HG02884 (cell line): ENCODE results near the gene PACSIN2.

ENCODE experiments used
- ATAC-seq: cut with Tn5 transposase; IDR thresholded peaks from one replicate; pipeline ENCODE4 v1.9.1; 2021; ENCODE audit warnings: mild to moderate bottlenecking, moderate library complexity; ENCODE audit not compliant: unreplicated experiment

PACSIN2 gene

GRCh38 chr22:42889304-42889703 is 125.6 kb downstream of the PACSIN2 start:
- ATAC-seq, result no peak

- no peak for ATAC-seq
These were observed 127.1 kb downstream of the PACSIN2 start for GRCh38 chr22:42887523-42888507.

- no peak for ATAC-seq
These were observed 127.8 kb downstream of the PACSIN2 start for GRCh38 chr22:42887120-42887519.

GRCh38 chr22:42885446-42885845 is 129.5 kb downstream of the PACSIN2 start:
- no peak for ATAC-seq

DNA sequence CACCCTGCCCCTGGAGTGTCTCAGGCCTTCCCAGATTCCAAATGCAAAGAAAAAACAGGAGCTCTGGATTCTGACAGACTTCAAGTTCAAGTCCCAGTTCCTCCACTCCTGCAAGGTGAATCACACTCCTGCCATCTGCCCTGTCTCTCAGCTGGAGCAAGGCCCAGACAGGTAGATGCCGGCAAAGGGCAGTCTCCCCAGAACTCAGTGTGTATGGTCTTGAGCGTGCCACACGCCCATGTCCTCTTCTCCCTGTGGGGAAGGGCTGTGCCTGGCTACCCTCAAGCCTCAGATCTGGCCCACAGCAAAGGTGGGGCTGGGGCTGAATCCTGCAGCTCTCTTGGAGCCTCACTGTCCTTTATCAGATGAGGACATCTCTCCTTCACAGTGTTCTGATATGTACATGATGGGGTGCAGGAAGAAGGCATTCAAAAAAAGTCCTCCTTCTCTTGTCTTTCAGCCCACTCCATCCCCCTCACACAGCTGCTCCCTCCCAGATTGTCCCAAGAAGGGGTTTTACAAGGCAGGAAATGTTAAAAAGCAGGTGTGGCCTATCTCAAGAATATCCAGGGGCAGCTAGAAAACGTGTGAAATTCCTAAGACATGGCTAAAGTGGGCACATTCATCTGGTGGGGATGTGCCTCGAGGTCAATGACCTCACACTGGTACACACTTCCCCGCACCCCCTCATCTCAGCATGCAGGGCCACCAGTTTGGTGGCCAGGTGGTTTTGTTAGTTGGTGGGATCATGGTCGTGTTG is 130.2 kb downstream of the PACSIN2 start:
- no peak for ATAC-seq

GRCh38 chr22:42883970-42884369 is 131.0 kb downstream of the PACSIN2 start:
- ATAC-seq, result no peak

DNA sequence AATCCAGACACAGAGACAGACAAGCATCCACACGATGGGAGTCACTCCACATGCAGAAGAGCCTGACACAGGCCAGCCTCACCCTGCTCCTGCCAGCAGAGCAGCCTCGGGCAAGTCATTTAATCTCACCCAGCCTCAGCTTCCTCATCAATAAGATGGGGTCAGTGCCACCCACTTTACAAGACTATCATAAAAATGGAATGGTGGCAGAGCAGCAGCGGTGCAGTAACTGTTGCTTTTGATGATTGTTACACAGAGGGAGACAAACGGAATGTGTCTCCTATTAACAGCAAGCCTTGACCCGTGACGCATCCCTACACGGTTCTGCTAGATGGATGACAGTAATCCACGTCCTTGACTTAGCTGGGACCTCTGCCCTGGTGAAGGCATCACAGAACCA is 131.8 kb downstream of the PACSIN2 start:
- ATAC-seq, result no peak

- ATAC-seq, result no peak
These were observed 132.8 kb downstream of the PACSIN2 start for GRCh38 chr22:42881982-42882656.

- no peak for ATAC-seq
These were observed 133.7 kb downstream of the PACSIN2 start for GRCh38 chr22:42881298-42881697.

- no peak for ATAC-seq
These were observed 134.1 kb downstream of the PACSIN2 start for GRCh38 chr22:42880815-42881214.

GRCh38 chr22:42879371-42880021 is 135.5 kb downstream of the PACSIN2 start:
- no peak for ATAC-seq

DNA sequence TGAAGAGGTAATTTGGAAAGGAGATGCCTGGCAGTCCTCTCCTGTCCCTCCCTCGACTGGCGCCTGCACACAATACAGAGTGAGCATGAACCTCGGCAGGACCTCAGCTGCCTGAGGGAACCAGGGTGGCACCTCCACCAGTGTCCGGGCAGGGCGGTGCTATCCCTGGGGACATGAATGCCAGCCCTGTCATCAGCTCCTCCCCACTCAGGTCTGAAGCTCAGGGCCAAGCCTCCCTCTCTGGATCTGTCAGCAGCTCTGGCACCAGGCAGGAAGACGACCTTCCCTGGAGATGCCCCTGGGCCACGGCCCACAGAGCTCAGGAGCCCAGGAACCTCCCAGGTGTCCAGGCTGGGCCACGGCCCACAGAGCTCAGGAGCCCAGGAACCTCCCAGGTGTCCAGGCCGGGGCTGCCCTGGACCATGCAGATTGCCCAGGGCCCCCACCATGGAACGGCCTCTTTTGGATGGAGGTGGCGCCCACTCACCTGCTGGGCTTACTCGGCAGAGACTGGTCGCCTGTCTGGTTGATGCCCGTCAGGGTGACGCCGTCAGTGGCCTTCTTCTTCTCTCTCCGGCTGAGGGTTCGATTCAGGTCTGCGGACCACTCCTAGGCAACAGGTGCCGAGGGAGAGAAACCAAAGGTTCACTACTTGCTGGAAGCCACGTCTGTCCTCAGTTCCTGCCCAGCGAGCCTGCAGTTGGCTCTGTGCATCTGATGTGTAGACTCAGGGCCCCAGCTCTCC is 136.2 kb downstream of the PACSIN2 start:
- ATAC-seq, result no peak

GRCh38 chr22:42877597-42878340 is 137.2 kb downstream of the PACSIN2 start:
- no peak for ATAC-seq

GRCh38 chr22:42877158-42877557 is 137.8 kb downstream of the PACSIN2 start:
- no peak for ATAC-seq

DNA sequence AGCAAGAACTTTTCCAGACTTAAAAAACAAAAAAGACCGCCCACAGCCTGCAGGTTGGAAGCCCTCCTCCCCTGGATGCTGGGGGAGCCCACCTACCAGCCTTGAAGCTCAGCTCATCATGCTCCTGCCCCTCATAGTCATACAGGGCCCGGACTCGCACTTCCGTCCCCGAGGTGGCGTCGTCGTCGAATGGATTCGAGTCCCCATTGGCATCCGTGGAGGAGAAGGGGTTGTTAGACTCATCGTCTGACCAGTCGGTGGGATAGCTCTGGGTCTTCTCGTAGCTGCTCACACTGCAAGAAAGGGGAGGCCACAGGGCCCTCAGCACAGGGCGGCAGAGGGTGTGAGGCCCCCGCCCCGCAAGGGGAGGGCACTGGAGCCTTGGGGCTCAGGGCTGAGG is 138.9 kb downstream of the PACSIN2 start:
- no peak for ATAC-seq

DNA sequence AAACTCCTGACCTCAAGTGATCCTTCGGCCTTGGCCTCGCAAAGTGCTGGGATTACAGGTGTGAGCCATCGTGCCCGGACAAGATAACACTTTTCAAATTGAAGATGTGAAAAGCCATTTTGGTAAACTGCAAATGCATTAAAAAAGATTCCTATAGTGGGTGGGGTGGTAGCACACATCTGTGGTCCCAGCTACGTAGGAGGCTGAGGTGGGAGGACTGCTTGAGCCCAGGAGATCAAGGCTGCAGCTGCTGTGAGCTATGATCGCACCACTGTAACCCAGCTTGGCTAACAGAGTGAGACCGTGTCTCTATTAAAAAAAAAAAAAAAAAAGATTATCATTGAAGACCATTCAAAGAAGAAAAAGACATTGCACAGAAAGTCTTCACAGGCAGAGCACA is 140.9 kb downstream of the PACSIN2 start:
- no peak for ATAC-seq

DNA sequence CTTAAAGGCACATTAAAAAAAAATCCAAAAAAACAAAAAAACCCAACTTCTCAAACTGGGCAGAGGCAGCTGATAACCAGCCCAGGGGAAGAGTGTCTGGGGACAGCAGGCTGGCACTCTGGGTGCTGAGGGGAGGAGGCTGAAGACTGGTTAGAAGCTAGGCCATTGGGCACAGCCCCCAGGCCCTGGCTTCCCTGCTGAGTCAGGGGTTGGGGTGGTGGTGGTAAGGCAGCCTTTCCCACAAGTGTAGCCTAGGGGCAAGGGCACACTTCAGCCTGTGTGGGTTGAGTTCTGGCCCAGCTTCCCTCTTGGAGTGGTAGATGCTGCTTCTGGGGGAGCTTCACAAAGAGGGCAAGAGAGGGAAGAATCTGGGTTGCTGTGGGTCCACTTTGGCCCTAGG is 141.6 kb downstream of the PACSIN2 start:
- ATAC-seq, result no peak

DNA sequence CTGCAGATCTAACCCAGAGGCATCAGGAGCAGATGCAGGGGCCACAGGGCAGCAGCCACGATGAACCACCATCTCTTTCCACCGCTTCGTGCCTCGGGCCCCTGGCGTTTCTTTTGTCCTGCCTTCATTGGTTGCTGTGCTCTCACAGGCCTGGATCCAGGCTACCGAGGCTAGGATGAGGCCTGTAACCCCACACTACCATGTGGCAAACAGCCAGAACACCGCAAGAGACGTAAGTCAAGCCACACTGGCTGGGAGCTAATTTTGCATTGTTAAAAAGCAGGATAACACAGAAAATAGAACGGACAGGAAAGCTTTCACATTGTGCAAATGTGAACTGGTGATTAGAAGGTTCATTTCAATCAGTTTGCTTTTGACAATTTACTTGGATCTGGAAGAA is 142.1 kb downstream of the PACSIN2 start:
- no peak for ATAC-seq
